K562 (cell line): Measurements from ENCODE around the gene LUC7L. TPM values are rescaled to one million over a fixed set of nuclear protein-coding genes. Genes with fewer than 3 reads are reported as not detected.

ENCODE experiments used
- CXXC5 ChIP-seq: fragments of 250-450 bp; sonication (Bioruptor Pico); IDR thresholded peaks from 2 replicates; pipeline ENCODE4 v1.8.0; 2022; ENCODE audit warnings: inconsistent platforms, mild to moderate bottlenecking, moderate library complexity
- DNMT1 ChIP-seq: fragments of 450-650 bp; IDR thresholded peaks from 2 replicates; pipeline ENCODE4 v1.6.1; 2016; ENCODE audit warnings: antibody characterized with exemption, mild to moderate bottlenecking
- E2F4 ChIP-seq: sonication (generic); formaldehyde crosslinking; IDR thresholded peaks from 2 replicates; pipeline ENCODE4 v1.8.0; 2022; ENCODE audit warnings: mild to moderate bottlenecking, low read depth, missing genetic modification reagents
- IRF1 ChIP-seq: sonication (generic); formaldehyde crosslinking; IDR thresholded peaks from 2 replicates; pipeline ENCODE4 v1.8.0; 2022; ENCODE audit warnings: missing genetic modification reagents, mild to moderate bottlenecking, borderline replicate concordance
- KHSRP ChIP-seq: fragments of 450-650 bp; IDR thresholded peaks from 2 replicates; pipeline ENCODE4 v1.6.1; 2017
- LEF1 ChIP-seq: fragments of 450-650 bp; IDR thresholded peaks from 2 replicates; pipeline ENCODE4 v1.6.1; 2016; ENCODE audit warnings: mild to moderate bottlenecking
- RBM22 ChIP-seq: fragments of 200-400 bp; formaldehyde crosslinking; IDR thresholded peaks from 2 replicates; pipeline ENCODE4 v1.6.1; 2018; ENCODE audit warnings: low read length, low read depth; ENCODE audit not compliant: poor library complexity, severe bottlenecking
- TFAP4 ChIP-seq: sonication (generic); formaldehyde crosslinking; IDR thresholded peaks from 2 replicates; pipeline ENCODE4 v1.8.0; 2022; ENCODE audit warnings: missing genetic modification reagents, mild to moderate bottlenecking, moderate library complexity, borderline replicate concordance
- TSC22D4 ChIP-seq: fragments of 450-650 bp; IDR thresholded peaks from 2 replicates; pipeline ENCODE4 v1.6.1; 2016; ENCODE audit warnings: missing genetic modification characterization, missing biosample characterization, control low read depth
- U2AF1 ChIP-seq: fragments of 200-400 bp; formaldehyde crosslinking; optimal IDR thresholded peaks from 2 replicates; pipeline ENCODE3; 2017; ENCODE audit warnings: mild to moderate bottlenecking, low read depth, low read length, moderate library complexity
- ZFPM2 ChIP-seq: fragments of 250-450 bp; sonication (Bioruptor Pico); IDR thresholded peaks from 2 replicates; pipeline ENCODE4 v1.5.1; 2022; ENCODE audit warnings: mild to moderate bottlenecking
- ZKSCAN3 ChIP-seq: fragments of 250-450 bp; sonication (Bioruptor Pico); IDR thresholded peaks from 2 replicates; pipeline ENCODE4 v1.4.0; 2020
- ZNF140 ChIP-seq: fragments of 250-450 bp; sonication (Bioruptor Pico); IDR thresholded peaks from 2 replicates; pipeline ENCODE4 v1.8.0; 2021; ENCODE audit warnings: moderate library complexity, mild to moderate bottlenecking, inconsistent platforms
- ZNF197 ChIP-seq: fragments of 200-800 bp; sonication (Bioruptor generic); IDR thresholded peaks from 2 replicates; pipeline ENCODE4 v1.6.1; 2016; ENCODE audit warnings: low read depth, missing genetic modification characterization, missing compliant biosample characterization
- ZNF57 ChIP-seq: fragments of 450-650 bp; formaldehyde crosslinking; IDR thresholded peaks from 2 replicates; pipeline ENCODE4 v1.4.0; 2020; ENCODE audit warnings: mild to moderate bottlenecking, moderate library complexity
- polyA plus RNA-seq, 8 experiments: library from polyadenylated mRNA; depleted of rRNA in 4 of 8; stranded (reverse) in 5 of 8; unstranded in 3 of 8; fragments of >200 nt; fragmentation: Nextera tagmentation in 2 of 8; fragmentation: Illumina TruSeq in 1 of 8; extraction: Ambion mirVana in 2 of 8; extraction: Trizol in 1 of 8; gene quantifications; 2 replicates each; pipeline versions ENCODE4 v1.2.1 to v1.2.3, GENCODE V29; 2011 to 2014; ENCODE audit warnings: inconsistent platforms in 1 of 8, missing spikeins in 1 of 8
- total RNA-seq, 7 experiments: library from RNA; depleted of rRNA in 6 of 7; stranded (reverse); fragments of >200 nt in 6 of 7; fragmentation: Illumina TruSeq in 2 of 7; extraction: Trizol in 2 of 7; gene quantifications; 2 replicates each; pipeline versions ENCODE4 v1.2.1 to v1.2.3, GENCODE V29; 2011 to 2021; ENCODE audit warnings: low replicate concordance in 1 of 7
- TF ChIP-seq, protein P1 (sequence below), 2 experiments: fragments of 450-650 bp; IDR thresholded peaks; 2 replicates each; pipeline ENCODE4 v1.6.1; 2016
- TF ChIP-seq, protein P2 (sequence below): fragments of 250-450 bp; sonication (Bioruptor Pico); IDR thresholded peaks from 2 replicates; pipeline ENCODE4 v1.8.0; 2022; ENCODE audit warnings: inconsistent platforms
- TF ChIP-seq, protein P3 (sequence below), 2 experiments: fragments of 250-450 bp in 1 of 2; fragments of 450-650 bp in 1 of 2; sonication (Bioruptor Pico) in 1 of 2; IDR thresholded peaks; 2 replicates each; pipeline versions ENCODE4 v1.6.1 to v1.8.0; 2016 to 2021; ENCODE audit warnings: mild to moderate bottlenecking in 2 of 2, moderate library complexity in 2 of 2, missing compliant biosample characterization in 1 of 2, missing genetic modification characterization in 1 of 2

LUC7L gene
- total and polyA plus RNA-seq, 9 of the 15 experiments (the other 6 are each of a cell fraction or from before 2014, with no cell fraction given): 1.7 to 93.3 (median 59.5) TPM

DNA sequence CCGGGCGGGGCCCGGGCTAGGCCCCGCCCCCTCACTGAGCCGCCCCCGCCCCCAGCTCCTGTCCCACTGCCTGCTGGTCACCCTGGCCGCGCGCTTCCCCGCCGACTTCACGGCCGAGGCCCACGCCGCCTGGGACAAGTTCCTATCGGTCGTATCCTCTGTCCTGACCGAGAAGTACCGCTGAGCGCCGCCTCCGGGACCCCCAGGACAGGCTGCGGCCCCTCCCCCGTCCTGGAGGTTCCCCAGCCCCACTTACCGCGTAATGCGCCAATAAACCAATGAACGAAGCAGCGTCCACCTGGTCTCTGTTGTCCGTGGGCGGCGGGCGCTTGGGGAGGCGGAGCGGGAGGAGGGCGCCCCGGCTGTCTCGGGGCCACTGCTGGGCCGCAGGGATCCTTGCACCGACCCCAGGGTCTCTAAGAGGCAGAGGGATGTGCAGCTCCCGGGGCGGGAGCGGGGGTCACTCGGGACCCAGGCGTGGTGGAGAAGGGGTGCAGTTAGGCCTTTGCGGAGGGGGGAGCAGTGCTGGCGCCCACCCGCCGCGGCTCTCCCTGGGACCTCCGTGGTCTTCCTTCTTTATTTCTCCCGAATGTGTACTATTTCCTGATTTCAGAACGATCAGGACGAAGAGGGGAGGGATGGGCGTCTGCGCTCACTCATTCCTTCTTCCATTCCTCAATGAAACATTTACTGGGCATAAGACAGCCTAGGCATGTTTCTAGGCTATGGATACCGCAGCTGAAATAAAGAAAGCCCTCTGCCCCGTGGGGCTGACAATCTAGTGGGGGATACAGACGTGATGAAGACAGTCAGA, 74.8 kb downstream of the LUC7L start (continued):
- TF ChIP-seq LEF1: no peak
- TF ChIP-seq ZNF140 (CRISPR knock-in tag): no peak
- TF ChIP-seq KHSRP: no peak
- TF ChIP-seq, protein P1, sequence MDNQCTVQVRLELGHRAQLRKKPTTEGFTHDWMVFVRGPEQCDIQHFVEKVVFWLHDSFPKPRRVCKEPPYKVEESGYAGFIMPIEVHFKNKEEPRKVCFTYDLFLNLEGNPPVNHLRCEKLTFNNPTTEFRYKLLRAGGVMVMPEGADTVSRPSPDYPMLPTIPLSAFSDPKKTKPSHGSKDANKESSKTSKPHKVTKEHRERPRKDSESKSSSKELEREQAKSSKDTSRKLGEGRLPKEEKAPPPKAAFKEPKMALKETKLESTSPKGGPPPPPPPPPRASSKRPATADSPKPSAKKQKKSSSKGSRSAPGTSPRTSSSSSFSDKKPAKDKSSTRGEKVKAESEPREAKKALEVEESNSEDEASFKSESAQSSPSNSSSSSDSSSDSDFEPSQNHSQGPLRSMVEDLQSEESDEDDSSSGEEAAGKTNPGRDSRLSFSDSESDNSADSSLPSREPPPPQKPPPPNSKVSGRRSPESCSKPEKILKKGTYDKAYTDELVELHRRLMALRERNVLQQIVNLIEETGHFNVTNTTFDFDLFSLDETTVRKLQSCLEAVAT (IDR thresholded peaks at IDR 0.05): no peak
- TF ChIP-seq ZFPM2 (CRISPR knock-in tag): no peak
- TF ChIP-seq, protein P2, sequence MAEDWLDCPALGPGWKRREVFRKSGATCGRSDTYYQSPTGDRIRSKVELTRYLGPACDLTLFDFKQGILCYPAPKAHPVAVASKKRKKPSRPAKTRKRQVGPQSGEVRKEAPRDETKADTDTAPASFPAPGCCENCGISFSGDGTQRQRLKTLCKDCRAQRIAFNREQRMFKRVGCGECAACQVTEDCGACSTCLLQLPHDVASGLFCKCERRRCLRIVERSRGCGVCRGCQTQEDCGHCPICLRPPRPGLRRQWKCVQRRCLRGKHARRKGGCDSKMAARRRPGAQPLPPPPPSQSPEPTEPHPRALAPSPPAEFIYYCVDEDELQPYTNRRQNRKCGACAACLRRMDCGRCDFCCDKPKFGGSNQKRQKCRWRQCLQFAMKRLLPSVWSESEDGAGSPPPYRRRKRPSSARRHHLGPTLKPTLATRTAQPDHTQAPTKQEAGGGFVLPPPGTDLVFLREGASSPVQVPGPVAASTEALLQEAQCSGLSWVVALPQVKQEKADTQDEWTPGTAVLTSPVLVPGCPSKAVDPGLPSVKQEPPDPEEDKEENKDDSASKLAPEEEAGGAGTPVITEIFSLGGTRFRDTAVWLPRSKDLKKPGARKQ: no peak
- TF ChIP-seq TFAP4 (CRISPR knock-in tag): peak; percentile 29; the same call in 1 of the 2 replicates
- no peak for TF ChIP-seq ZKSCAN3
- TF ChIP-seq CXXC5: peak; percentile 52
- no peak for TF ChIP-seq RBM22
- no peak for TF ChIP-seq ZNF57 (CRISPR knock-in tag)
- TF ChIP-seq U2AF1: no peak
- no peak for TF ChIP-seq TSC22D4 (tag)
- no peak for TF ChIP-seq DNMT1
- no peak for TF ChIP-seq ZNF197 (CRISPR knock-in tag)
- TF ChIP-seq, protein P3, sequence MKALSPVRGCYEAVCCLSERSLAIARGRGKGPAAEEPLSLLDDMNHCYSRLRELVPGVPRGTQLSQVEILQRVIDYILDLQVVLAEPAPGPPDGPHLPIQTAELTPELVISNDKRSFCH (CRISPR knock-in tag; IDR thresholded peaks at IDR 0.05): no peak
- TF ChIP-seq, protein P3 (tag; IDR thresholded peaks at IDR 0.05): 0 out of 2 replicates have a peak, but pooled peaks have one; percentile 22
- TF ChIP-seq IRF1: no peak
- TF ChIP-seq E2F4 (CRISPR knock-in tag): no peak
